ENCODE data around the gene DCST2.

- TF ChIP-seq CTCF (conservative IDR thresholded peaks at IDR 0.05; ENCODE audit: low read depth, low read length) (no peak), EZH2 (IDR thresholded peaks at IDR 0.05; ENCODE audit: borderline replicate concordance, low read depth, low read length, poor library complexity, severe bottlenecking) (no peak)
Observed at GRCh38 chr1:154994591-154994990, 39.0 kb downstream of the DCST2 start.
